Stomach (tissue), 4 donors: Measurements from ENCODE around the gene SLC49A4.

Experiments
- POLR2A ChIP-seq, 4 donors: fragments of 450-650 bp; IDR thresholded peaks; one replicate each; pipeline ENCODE4 v1.6.1; 2016; ENCODE audit warnings: antibody characterized with exemption in 4 of 4, control low read depth in 2 of 4, mild to moderate bottlenecking in 1 of 4, moderate library complexity in 1 of 4
- POLR2AphosphoS5 ChIP-seq, 3 donors: sonication (generic); formaldehyde crosslinking; IDR thresholded peaks; one replicate each; pipeline ENCODE4 v1.6.1; 2016; ENCODE audit warnings: antibody characterized with exemption in 3 of 3
- TF ChIP-seq, protein P1 (sequence below), 7 experiments: fragments of 450-650 bp in 4 of 7; fragments of 200-600 bp in 3 of 7; sonication (generic) in 3 of 7; IDR thresholded peaks; one replicate each; pipeline ENCODE4 v1.5.1; 2016 to 2019; ENCODE audit warnings: antibody characterized with exemption in 7 of 7, control low read depth in 2 of 7, mild to moderate bottlenecking in 1 of 7

GRCh38 chr3:122912772-122913538 is 118.1 kb downstream of the SLC49A4 start:
- TF ChIP-seq, protein P1, sequence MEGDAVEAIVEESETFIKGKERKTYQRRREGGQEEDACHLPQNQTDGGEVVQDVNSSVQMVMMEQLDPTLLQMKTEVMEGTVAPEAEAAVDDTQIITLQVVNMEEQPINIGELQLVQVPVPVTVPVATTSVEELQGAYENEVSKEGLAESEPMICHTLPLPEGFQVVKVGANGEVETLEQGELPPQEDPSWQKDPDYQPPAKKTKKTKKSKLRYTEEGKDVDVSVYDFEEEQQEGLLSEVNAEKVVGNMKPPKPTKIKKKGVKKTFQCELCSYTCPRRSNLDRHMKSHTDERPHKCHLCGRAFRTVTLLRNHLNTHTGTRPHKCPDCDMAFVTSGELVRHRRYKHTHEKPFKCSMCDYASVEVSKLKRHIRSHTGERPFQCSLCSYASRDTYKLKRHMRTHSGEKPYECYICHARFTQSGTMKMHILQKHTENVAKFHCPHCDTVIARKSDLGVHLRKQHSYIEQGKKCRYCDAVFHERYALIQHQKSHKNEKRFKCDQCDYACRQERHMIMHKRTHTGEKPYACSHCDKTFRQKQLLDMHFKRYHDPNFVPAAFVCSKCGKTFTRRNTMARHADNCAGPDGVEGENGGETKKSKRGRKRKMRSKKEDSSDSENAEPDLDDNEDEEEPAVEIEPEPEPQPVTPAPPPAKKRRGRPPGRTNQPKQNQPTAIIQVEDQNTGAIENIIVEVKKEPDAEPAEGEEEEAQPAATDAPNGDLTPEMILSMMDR (IDR thresholded peaks at IDR 0.05): no peak
- no peak for TF ChIP-seq POLR2AphosphoS5 (IDR thresholded peaks at IDR 0.05)
- TF ChIP-seq POLR2A (IDR thresholded peaks at IDR 0.05): no peak
